Uterus (tissue), 2 donors: ENCODE data around the gene HOXD4.

Experiments
- POLR2A ChIP-seq, 2 donors: fragments of 450-650 bp; IDR thresholded peaks; one replicate each; pipeline ENCODE4 v1.6.1; 2016; ENCODE audit warnings: antibody characterized with exemption in 2 of 2, mild to moderate bottlenecking in 1 of 2, moderate library complexity in 1 of 2
- TF ChIP-seq, protein P1 (sequence below), 4 experiments: fragments of 200-600 bp in 2 of 4; fragments of 450-650 bp in 2 of 4; sonication (generic) in 2 of 4; IDR thresholded peaks; one replicate each; pipeline ENCODE4 v1.5.1; 2016 to 2019; ENCODE audit warnings: antibody characterized with exemption in 4 of 4, mild to moderate bottlenecking in 2 of 4, moderate library complexity in 1 of 4

- TF ChIP-seq, protein P1, sequence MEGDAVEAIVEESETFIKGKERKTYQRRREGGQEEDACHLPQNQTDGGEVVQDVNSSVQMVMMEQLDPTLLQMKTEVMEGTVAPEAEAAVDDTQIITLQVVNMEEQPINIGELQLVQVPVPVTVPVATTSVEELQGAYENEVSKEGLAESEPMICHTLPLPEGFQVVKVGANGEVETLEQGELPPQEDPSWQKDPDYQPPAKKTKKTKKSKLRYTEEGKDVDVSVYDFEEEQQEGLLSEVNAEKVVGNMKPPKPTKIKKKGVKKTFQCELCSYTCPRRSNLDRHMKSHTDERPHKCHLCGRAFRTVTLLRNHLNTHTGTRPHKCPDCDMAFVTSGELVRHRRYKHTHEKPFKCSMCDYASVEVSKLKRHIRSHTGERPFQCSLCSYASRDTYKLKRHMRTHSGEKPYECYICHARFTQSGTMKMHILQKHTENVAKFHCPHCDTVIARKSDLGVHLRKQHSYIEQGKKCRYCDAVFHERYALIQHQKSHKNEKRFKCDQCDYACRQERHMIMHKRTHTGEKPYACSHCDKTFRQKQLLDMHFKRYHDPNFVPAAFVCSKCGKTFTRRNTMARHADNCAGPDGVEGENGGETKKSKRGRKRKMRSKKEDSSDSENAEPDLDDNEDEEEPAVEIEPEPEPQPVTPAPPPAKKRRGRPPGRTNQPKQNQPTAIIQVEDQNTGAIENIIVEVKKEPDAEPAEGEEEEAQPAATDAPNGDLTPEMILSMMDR (IDR thresholded peaks at IDR 0.05), result no peak
- TF ChIP-seq POLR2A (IDR thresholded peaks at IDR 0.05), result no peak
These were observed 18.0 kb upstream of the HOXD4 start for GRCh38 chr2:176133389-176133788.
